ENCODE results near the gene NANOS3.
A peak's percentile ranks its signal among the peaks of the same experiment; 100 is the strongest.
"Not testable (repeated sequence)": the region's sequence is repeated elsewhere in the genome, so short reads cannot be mapped to it uniquely, and the experiment has no call there.

NANOS3 gene

DNA sequence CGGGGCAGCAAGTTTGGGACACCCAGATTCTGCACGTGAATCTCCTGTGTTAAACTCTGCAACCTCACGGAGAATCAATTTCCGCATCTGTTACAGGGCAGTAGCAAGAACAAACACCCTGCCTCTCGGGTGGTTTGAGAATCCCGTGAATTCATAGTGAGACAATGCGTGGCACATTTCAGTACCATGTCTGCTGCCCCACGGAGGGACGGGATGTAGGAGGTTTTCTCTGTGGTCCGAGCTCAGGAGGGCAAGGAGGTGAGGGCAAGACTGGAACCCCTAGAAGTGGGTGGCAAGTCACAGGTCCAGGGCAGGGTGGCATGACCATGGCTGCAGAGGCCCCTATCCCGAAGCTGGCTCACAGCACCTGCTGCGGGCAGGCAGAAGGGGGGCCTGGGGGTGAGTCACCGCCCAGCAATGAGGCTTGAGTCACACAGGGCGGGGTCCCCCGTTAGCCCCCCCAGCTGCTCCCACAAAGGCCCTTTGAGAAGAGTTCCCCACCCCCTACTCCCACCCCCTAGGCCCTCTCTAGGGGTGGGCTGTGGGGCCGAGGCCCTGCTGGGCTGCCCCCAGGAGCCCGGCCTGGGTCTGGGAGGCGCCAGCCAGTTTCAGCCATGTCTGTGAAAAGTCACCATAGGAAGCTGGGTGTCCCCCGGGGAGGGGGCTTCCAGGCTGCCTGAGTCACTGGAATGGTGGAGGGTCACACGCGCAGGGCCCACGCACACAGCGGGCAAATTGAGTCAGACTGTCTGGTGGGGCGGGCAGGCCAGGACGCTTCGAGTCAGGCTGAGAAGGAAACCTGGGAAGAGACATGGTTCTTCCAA, 25.8 kb upstream of the NANOS3 start:
- H3K9me3 Mint-ChIP-seq: no peaks in the 10 kb centered on the region
- H3K27ac Mint-ChIP-seq: peak overlapping the region; percentile 100
- H3K36me3 Mint-ChIP-seq: peaks cover 40% of the 10 kb centered on the region
- H3K4me3 Mint-ChIP-seq: peak overlapping the region; percentile 73
- DNase-seq (ENCODE audit: low spot score in 2 of 2): peak in 1 of 2 donors; percentile 76
- H3K4me1 Mint-ChIP-seq: peaks cover 36% of the 10 kb centered on the region
- ATAC-seq: peak; percentile 25

DNA sequence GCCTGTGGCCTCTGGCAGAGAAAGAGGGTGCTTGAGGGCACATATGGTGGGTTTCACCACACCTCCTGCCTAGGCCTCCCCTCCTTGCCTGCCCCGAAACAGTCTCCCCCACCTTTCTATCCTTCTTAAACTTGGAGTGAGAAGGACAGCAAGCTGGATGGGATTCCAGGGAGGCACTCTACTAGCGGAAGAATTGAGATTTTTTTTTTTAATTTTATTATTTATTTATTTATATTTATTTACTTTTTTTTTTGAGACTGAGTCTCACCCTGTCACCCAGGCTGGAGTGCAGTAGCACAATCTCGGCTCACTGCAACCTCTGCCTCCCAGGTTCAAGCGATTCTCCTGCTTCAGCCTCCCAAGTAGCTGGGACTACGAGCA, 25.2 kb upstream of the NANOS3 start:
- H3K27ac Mint-ChIP-seq: peak overlapping the region; percentile 100
- peaks cover 30% of the 10 kb centered on the region for H3K4me1 Mint-ChIP-seq
- H3K4me3 Mint-ChIP-seq; H3K9me3 Mint-ChIP-seq; ATAC-seq; DNase-seq (ENCODE audit: low spot score in 2 of 2): not testable (repeated sequence)
- peaks cover 34% of the 10 kb centered on the region for H3K36me3 Mint-ChIP-seq

DNA sequence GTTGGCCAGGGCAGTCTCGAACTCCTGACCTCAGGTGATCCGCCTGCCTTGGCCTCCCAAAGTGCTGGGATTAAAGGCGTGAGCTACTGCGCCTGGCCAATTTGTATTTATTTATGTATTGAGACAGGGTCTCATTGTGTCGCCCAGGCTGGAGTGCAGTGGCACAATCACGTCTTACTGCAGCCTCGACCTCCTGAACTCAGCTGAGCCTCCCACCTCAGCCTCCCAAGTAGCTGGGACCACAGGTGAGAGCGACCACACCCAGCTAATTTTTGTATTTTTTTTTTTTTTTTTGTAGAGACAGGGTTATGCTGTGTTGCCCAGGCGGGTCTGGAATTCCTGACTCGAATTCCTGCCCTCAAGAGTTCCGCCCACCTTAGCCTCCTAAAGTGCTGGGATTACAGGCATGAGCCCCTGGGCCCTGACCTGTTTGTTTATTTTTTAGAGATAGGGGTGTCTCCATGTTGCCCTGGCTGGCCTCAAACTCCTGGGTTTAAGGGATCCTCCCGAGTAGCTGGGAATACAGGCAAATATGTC, 24.7 kb upstream of the NANOS3 start:
- H3K36me3 Mint-ChIP-seq: peaks cover 29% of the 10 kb centered on the region
- H3K27ac Mint-ChIP-seq; H3K9me3 Mint-ChIP-seq; ATAC-seq; H3K4me3 Mint-ChIP-seq; DNase-seq (ENCODE audit: low spot score in 2 of 2): not testable (repeated sequence)
- H3K4me1 Mint-ChIP-seq: peaks cover 27% of the 10 kb centered on the region

DNA sequence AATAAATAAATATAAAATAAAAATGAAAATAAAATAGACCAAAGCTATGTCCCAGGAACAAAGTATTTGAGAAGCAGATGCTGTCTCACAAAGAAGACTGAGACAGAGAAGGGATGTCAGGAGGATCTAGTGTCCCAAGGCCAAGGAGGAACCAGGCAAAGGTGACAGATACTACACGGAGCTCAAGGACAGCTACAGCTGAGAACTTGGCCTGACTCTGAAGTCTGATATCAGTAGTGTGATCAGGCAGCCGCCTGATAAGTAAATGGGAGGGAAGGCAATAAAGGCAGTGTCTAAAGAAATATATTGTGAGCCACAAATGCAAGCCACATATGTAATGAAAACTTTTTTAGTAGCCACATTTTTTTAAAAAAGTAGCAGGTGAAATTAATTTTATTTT, 20.4 kb upstream of the NANOS3 start:
- Mint-ChIP-seq H3K36me3 (peaks cover 4% of the 10 kb centered on the region), H3K4me1 (peaks cover 17% of the 10 kb centered on the region), H3K27ac (no peak overlapping the region), H3K9me3 (no peaks in the 10 kb centered on the region), H3K4me3 (no peak overlapping the region)
- ATAC-seq (no peak), DNase-seq (ENCODE audit: low spot score in 2 of 2) (no peak)

DNA sequence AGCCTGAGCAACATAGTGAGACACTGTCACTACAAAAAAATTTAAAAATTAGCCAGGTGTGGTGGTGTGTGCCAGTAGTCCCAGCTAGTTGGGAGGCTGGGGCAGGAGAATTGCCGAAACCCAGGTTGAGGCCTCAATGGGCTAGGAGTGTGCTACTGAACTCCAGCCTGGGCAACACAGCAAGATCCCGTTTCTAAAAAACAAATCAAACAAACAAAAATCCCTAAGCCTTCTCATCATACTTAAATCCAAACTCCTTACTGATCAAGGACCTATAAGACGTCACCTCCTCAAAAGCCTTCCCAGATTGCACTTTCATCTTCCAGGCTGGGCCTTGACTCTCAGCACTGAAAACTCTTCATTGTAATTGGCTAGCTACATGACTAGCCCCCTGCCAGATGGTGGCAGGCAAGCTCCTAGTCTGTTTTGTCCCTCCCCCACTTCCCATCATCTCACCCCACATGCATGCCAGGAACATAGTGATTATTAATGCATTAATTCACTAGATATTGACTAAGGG, 17.5 kb upstream of the NANOS3 start:
- no peak for ATAC-seq
- H3K27ac Mint-ChIP-seq: peak overlapping the region; percentile 99
- H3K4me3 Mint-ChIP-seq: peak overlapping the region; percentile 97

DNA sequence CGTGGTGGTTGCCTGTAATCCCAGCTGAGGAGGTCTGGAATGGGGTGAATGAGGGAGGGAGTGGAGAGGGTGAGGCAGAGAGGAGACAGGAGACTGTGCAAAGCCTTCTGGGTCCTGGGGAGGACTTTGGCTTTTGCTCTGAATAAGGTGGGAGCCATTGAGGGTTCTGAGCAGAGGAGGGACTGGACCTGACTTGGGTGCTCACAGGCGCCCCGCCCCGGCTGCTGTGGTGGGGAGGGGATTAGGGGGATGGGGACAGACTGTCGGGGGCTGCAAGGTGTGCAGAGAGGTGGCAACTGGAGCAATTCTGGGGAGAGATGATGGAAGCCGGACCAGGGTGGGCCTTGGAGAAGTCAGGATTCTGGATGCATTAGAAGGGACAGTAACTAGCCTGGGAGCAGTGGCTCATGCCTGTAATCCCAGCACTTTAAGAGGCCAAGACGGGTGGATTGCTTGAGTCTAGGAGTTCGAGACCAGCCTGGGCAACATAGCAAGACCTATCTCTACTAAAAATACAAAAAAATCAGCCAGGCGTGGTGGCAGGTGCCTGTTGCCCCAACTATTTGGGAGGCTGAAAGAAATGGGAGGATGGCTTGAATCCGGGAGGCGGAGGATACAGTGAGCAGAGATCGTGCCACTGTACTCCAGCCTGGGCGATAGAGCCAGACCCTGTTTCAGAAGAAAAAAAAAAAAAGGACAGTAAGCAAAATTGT, 16.1 kb upstream of the NANOS3 start:
- DNase-seq (ENCODE audit: low spot score in 2 of 2) (no peak), ATAC-seq (no peak)
- Mint-ChIP-seq H3K9me3 (no peaks in the 10 kb centered on the region), H3K4me1 (peaks cover 46% of the 10 kb centered on the region), H3K36me3 (peaks cover 12% of the 10 kb centered on the region), H3K27ac (peak overlapping the region; percentile 99), H3K4me3 (peak overlapping the region; percentile 97)

More for the DNA sequence above, 17.5 kb upstream of the NANOS3 start:
- no peak for DNase-seq (ENCODE audit: low spot score in 2 of 2)
- Mint-ChIP-seq H3K9me3 (no peaks in the 10 kb centered on the region), H3K36me3 (peaks cover 12% of the 10 kb centered on the region), H3K4me1 (peaks cover 41% of the 10 kb centered on the region)

DNA sequence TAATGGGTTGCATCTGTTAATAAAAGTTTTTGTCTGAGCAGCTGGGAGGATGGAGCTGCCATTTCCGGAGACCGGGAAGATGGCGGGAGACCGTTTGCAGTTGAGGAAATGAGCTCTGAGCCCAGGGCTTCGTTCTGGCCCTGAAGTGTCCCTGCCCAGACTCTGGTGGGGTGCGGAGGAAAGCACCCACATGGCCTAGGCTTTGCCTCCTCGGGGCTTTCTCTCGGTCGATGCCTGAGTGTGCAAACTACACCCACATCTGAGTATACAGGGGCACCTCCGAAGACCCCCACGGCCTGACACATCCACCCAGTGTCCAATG, 15.6 kb upstream of the NANOS3 start:
- DNase-seq (ENCODE audit: low spot score in 2 of 2): no peak
- Mint-ChIP-seq H3K36me3 (peaks cover 12% of the 10 kb centered on the region), H3K9me3 (no peaks in the 10 kb centered on the region), H3K27ac (peak overlapping the region; percentile 99), H3K4me1 (peaks cover 49% of the 10 kb centered on the region), H3K4me3 (peak overlapping the region; percentile 97)
- ATAC-seq: peak; percentile 53

DNA sequence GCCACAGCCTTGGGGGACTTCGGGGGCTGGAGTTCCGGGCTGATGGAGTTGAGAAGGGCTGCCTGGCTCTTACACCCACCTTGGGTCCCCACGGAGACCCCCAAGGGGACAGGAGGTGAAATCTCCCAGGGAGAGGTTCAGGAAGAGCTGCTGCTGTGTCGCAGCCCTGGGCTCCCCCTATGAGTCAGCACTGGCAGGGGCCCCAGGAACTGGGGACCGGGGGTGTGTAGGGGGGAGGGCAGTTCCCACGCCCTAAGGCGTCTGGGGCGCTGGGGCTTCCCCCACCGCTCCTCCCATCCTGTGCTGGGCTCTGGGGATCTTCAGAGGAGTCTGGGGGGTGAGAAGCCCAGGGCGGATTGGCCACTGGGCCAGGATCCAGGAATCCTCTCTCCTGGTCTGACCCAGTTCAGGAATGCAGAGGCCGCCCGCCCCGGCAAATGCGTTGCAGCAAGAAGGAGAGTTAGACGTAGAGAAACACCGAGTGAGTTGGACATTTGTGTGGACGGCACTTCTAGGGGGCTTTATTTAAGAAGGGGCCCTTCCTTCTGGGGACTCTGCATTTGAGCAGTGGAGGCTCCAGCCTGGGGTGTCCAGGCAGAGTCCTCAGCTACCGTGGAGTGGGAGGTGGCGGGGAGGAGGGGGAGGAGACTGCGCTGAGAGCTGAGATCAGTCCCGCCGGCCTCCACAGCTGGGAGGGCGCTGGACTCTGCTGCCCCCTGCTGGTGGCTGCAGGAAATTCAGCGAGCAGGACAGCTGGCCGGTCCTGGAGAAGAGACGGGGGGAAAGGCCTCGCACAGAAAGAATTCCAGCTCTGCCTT, 15.0 kb upstream of the NANOS3 start:
- Mint-ChIP-seq H3K4me3 (peak overlapping the region; percentile 97), H3K27ac (peak overlapping the region; percentile 99), H3K4me1 (peaks cover 55% of the 10 kb centered on the region), H3K36me3 (peaks cover 12% of the 10 kb centered on the region), H3K9me3 (no peaks in the 10 kb centered on the region)
- peak; percentile 92 for ATAC-seq
- peak; percentile 95 to 96 for DNase-seq (ENCODE audit: low spot score in 2 of 2)

DNA sequence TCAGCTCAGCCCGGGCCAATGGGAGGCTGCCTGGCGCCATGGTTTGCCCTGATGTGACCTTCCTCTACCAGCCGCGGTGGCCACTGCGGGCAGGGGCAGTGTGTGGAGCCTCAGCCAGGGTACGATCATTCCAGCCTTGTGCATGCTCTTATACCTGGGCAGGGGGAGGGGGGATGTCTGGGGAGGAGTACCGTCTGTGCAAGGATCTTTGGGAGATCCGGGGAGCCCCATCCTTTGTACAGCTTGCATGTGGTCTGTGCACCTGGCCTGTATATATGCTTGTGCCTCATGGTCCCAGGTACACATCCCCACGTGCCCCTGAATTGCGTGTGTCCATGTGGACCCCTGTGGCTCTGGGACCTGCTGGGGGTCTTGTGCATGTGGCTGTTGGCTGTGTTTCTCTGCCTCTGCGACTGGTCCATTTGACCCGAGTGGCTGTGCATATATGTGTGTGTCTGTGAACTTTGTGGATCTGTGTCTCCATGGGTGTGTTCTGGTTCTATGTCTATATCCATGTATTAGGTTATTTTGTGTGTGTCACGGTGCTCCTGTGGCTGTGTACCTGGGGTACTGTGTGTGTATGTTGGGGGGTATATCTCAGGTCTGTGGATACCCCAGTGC, 12.8 kb upstream of the NANOS3 start:
- peak overlapping the region; percentile 1 for H3K27ac Mint-ChIP-seq
- peaks cover 64% of the 10 kb centered on the region for H3K4me1 Mint-ChIP-seq
- ATAC-seq (no peak), DNase-seq (ENCODE audit: low spot score in 2 of 2) (no peak)
- H3K36me3 Mint-ChIP-seq: peaks cover 12% of the 10 kb centered on the region
- peak overlapping the region; percentile 97 for H3K4me3 Mint-ChIP-seq
- no peaks in the 10 kb centered on the region for H3K9me3 Mint-ChIP-seq

DNA sequence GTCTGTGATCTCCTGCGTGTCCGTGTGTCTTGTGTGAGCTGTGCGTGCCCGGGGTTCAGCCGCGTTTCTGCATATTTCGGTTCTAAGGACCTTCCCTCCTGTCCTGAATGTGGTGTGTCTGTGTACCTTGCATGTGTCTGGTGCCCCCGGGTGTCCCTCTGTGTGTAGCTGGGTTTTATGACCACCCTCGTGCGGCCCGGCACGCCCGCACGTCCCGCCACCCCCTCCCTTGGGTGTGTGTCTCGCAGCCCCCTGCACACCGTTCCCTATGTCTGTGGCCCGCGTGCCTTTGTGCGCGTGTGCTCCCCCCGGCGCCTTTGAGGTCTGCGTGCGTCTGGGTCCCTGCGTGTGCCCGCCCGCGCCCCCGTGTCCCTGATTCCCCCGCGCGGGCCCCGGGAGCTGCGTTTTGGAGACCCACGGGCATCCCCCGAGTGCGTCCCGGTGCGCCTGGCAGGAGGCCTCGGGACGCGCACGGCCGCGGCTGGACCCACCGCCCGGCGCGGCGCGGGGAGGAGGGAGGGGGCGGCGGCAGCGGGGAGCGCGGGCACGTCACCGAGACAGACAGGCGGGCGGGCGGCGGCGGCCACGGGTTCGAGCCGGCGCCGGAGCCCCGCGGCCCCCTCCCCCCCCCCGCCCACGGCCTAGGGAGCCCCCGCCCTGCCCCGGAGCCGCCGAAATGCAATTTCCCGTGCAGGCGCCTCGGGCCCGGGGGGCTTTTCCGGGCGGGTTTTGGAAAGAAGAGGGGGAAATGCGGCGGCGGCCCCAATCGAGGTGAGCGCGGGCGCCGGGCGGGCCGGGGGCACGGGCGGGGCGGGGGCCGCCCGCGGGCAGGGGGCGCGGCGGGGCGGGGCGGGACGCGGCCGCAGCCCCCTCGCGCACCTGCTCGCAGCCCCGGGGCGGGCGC, 12.0 kb upstream of the NANOS3 start:
- no peak for DNase-seq (ENCODE audit: low spot score in 2 of 2)
- H3K36me3 Mint-ChIP-seq: peaks cover 12% of the 10 kb centered on the region
- no peak for ATAC-seq
- peak overlapping the region; percentile 1 for H3K27ac Mint-ChIP-seq
- H3K4me1 Mint-ChIP-seq: peaks cover 59% of the 10 kb centered on the region
- H3K4me3 Mint-ChIP-seq: peak overlapping the region; percentile 97
- no peaks in the 10 kb centered on the region for H3K9me3 Mint-ChIP-seq

DNA sequence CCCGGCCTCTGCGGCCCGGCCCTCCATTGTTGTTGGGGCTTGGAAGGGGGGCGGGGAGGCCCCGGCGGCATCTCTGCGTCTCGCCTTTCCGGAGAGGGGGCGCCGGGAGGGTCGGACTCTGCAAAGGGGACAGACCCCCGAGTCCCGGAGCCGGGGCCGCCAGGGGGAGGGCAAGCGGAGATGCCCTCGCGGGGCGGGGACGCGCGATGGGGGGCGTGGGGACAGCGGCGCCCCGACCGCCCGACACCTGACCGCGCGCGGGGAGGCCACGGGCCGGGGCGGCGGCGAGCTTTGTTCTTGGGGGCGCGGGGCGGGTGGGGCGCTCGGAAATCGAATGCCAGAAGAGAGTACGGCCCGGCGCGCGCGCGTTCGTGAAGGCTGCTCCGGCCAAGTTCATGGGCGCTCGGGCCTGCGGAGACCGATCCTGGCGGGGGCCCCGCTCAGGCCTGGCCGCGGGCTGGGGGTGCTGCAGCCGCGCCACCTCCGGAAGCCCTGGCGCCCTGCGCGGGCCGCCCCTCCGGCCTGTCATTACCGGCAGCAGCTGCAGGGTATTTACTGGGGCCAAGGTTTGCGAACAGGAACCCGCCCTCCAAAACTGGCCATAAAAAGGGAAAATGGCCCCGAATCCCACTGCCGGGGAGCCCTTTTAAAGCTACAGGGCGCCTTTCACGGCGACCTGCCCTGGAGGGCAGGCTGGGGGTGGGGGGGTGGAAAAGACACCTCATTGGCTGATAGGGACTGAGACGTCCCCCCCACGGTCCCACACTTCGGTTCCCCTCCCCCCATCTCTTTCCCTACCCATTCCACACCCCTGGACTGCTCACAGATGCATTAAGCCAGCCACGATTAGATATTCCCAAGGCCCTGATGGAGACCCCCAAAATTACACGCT, 11.1 kb upstream of the NANOS3 start:
- Mint-ChIP-seq H3K4me3 (peak overlapping the region; percentile 97), H3K27ac (no peak overlapping the region), H3K4me1 (peaks cover 54% of the 10 kb centered on the region), H3K36me3 (peaks cover 12% of the 10 kb centered on the region), H3K9me3 (no peaks in the 10 kb centered on the region)
- ATAC-seq (no peak), DNase-seq (ENCODE audit: low spot score in 2 of 2) (no peak)

DNA sequence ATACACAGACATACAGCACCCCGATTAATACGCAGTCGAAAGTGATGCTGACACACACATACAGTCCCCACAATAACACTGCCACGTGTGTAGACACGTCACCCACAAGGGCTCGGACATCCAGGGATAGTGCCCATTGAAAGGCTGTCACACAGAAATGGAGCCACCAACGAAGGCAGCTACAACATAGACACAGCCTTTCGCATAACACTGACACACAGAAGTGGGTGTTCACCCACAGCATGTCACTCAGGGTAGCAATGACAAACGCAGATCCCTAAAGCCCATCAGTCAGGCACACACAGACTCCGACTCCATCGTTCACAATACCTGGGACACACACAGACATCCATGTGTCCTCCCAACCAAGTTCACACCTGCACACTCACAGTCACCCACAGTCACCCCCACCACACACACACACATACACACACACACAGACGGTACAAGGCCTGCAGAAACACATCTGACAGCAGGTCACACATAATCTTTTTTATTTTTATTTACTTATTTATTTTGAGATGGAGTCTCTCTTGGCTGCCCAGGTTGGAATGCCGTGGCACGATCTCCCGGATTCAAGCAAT, 10.4 kb upstream of the NANOS3 start:
- H3K27ac Mint-ChIP-seq: no peak overlapping the region

DNA sequence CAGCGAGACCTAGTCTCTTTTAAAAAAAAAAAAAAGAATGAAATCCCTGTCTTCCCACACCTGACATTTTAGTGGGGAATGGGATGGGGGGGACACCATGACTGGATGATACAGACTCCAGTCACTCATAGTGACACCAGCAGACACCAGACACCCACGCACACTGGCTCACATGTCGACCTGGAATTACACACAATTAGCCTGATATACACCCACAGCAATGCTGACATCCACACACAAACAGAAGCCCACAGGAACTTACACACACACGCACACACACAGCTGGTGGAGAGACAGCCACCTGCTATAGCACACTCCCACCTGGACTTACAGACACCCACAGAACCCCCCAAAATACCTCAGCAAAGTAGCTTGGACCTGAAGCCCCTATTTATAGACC, 8.3 kb upstream of the NANOS3 start:
- no peaks in the 10 kb centered on the region for H3K36me3 Mint-ChIP-seq
- no peak for ATAC-seq
- peaks cover 30% of the 10 kb centered on the region for H3K4me1 Mint-ChIP-seq
- no peak overlapping the region for H3K4me3 Mint-ChIP-seq
- no peak for DNase-seq (ENCODE audit: low spot score in 2 of 2)
- no peaks in the 10 kb centered on the region for H3K9me3 Mint-ChIP-seq
- no peak overlapping the region for H3K27ac Mint-ChIP-seq

More for the DNA sequence above, 10.4 kb upstream of the NANOS3 start:
- Mint-ChIP-seq H3K36me3 (peaks cover 9% of the 10 kb centered on the region), H3K4me3 (peak overlapping the region; percentile 97), H3K4me1 (peaks cover 47% of the 10 kb centered on the region), H3K9me3 (no peaks in the 10 kb centered on the region)
- ATAC-seq: no peak
- no peak for DNase-seq (ENCODE audit: low spot score in 2 of 2)
